Activated CD4-positive, CD25-positive, alpha-beta regulatory T cell (primary cell): ENCODE measurements around the gene SLC7A9.
"Not testable (repeated sequence)": the region's sequence is repeated elsewhere in the genome, so short reads cannot be mapped to it uniquely, and the experiment has no call there.

ENCODE experiments used
- DNase-seq, 4 experiments: peaks; one replicate each; lab custom pipeline; 2025; lab: John Stamatoyannopoulos, UW

The SLC7A9 gene

DNA sequence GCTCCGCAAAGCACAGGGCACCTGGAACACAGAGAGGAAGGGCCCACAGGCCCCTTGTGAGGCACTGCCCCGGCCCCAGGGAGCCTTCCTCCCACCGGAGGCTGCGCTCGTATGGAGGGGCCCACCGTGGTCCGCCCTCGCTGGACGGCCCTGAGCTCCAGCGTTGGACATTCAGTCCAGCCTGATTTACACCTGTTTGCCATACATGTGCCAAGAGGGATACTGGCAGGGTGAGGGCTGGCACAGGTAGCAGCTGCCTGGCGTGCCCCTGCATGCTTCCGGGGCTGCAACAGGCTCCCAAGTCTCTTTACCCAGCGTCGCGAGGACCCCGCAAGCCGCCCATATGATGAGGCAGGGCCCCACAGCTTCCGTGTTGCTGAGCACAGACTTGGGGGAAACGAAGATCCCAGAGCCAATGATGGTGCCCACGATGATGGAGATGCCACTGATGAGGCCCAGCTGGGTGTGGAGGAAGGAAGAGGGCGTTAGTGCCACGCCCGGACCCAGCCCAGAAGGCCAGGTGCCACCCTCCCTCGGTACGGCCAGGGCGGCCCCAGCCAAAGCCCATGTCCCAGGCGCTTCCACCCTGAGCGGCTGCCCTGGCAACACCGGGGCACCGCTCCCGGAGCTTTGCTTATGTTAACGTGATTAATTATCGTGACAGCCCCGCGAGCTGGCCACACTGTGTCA is 5.1 kb downstream of the SLC7A9 start:
- no peak for DNase-seq

- no peak for DNase-seq
These were observed 5.7 kb downstream of the SLC7A9 start for GRCh38 chr19:32863841-32864240.

DNA sequence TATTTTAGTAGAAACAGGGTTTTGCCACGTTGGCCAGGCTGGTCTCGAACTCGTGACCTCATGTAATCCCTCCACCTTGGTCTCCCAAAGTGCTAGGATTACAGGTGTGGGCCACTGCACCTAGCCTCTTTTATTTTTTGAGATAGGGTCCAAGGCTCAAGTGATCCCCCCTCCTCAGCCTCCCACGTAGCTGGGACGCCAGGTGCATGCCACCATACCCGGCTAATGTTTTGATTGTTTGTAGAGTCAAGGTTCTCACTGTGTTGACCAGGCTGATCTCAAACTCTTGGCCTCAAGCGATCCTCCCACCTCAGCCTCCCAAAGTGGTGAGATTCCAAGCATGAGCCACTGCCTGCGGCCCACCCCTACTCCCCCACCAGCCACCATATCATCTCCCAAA is 6.3 kb downstream of the SLC7A9 start:
- DNase-seq = no peak

- no peak for DNase-seq
These were observed 6.8 kb downstream of the SLC7A9 start for GRCh38 chr19:32862741-32863140.

GRCh38 chr19:32862173-32862572 is 7.4 kb downstream of the SLC7A9 start:
- DNase-seq = no peak

- DNase-seq = no peak
These were observed 8.0 kb downstream of the SLC7A9 start for GRCh38 chr19:32861596-32861995.

DNA sequence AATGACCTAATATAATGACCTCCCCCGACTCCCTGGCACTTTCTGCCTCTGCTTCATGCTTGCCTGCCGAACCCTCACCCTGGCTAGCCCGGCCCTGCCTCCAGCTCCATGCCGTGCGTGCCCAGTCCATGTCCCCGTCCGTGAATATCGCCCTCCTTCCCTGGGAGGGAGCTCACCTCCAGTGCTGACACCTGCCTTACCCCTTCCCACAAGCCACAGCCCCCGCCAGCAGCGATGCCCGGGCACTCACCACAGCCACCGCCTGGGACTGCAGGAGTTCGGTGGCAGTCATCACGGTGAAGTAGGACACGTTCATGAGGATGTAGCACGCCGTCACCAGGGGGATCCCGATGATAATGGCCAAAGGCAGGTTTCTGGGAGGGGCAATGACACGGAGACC is 10.0 kb downstream of the SLC7A9 start:
- no peak for DNase-seq

DNA sequence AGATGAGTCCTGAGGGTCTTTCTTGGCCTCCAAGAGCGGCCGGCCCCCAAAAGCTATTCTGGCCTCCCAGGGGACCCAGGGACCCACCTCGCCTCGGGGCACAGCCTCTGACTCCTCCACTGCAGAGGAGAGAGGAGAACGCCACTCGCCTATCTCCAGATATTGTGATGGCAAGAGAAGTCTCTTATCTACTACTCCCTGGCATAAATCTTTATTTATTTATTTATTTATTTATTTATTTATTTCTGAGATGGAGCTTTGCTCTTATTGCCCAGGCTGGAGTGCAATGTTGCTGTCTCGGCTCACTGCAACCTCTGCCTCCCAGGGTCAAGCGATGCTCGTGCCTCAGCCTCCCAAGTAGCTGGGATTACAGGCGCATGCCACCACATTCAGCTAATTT is 11.0 kb downstream of the SLC7A9 start:
- no peak for DNase-seq

GRCh38 chr19:32858155-32858554 is 11.4 kb downstream of the SLC7A9 start:
- DNase-seq = no peak

GRCh38 chr19:32857584-32857983 is 12.0 kb downstream of the SLC7A9 start:
- DNase-seq = no peak

DNA sequence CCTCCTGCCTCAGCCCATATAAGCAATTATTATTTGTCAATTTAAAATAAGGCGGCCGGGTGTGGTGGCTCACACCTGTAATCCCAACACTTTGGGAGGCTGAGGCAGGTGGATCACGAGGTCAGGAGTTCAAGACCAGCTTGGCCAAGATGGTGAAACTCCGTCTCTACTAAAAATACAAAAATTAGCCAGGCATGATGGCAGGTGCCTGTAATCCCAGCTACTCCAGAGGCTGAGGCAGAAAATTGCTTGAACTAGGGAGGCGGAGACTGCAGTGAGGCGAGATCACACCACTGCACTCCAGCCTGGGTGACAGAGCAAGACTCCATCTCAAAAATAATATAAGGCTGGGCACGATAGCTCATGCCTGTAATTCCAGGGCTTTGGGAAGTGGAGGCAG is 12.7 kb downstream of the SLC7A9 start:
- not testable (repeated sequence) for DNase-seq

DNA sequence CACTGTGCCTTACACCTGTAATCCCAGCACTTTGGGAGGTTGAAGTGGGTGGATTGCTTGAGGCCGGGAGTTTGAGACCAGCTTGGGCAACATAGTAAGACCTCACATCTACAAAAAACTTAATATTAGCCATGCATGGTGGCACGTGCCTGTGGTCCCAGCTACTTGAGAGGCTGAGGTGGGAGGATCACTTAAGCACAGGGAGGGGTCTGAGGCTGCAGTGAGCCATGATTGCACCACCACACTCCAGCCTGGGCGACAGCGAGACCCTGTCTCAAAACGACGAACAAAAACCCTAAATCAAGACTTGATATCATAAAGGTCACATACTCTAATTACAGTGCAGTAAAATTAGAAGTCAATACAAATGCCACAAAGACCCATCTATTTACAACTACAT is 17.4 kb downstream of the SLC7A9 start:
- DNase-seq = no peak

DNA sequence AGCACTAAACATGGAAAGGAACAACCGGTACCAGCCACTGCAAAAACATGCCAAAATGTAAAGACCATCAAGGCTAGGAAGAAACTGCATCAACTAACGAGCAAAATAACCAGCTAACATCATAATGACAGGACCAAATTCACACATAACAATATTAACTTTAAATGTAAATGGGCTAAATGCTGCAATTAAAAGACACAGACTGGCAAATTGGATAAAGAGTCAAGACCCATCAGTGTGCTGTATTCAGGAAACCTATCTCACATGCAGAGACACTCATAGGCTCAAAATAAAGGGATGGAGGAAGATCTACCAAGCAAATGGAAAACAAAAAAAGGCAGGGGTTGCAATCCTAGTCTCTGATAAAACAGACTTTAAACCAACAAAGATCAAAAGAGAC is 21.5 kb downstream of the SLC7A9 start:
- not testable (repeated sequence) for DNase-seq

- no peak for DNase-seq
These were observed 25.8 kb downstream of the SLC7A9 start for GRCh38 chr19:32843716-32844245.

DNA sequence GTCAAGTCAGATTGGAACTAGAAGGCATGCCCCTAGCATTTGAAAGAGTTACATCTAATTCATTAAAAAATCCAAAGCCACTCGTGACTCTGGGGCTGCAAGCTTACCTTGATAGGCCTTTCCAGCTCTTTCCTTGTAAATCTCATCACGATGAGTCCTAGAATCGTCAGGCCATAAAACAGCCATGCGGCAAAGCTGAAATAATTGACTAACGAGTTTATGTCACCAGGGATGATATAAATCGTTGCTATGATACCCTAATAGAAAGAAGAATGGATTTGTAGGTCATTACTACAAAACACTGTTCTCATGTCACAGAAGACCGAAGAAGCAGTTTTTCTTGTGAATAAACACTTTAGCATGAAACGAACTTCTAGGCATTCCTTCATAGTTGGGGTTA is 27.5 kb downstream of the SLC7A9 start:
- DNase-seq = no peak

- DNase-seq = no peak
These were observed 32.0 kb downstream of the SLC7A9 start for GRCh38 chr19:32837531-32837930.

DNA sequence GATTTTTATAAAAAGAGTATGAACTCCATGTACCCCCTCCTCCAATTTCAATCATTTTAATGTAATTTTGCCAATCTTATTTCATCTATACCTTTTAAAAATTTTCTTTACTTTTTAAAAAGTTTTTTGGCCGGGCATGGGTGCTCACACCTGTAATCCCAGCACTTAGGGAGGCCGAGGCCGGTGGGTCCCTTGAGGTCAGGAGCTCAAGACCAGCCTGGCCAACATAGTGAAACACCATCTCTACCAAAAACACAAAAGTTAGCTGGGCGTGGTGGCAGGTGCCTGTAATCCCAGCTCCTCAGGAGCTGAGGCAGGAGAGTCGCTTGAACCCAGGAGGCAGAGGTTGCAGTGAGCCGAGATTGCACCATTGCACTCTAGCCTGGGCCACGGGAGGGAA is 36.2 kb downstream of the SLC7A9 start:
- not testable (repeated sequence) for DNase-seq

DNA sequence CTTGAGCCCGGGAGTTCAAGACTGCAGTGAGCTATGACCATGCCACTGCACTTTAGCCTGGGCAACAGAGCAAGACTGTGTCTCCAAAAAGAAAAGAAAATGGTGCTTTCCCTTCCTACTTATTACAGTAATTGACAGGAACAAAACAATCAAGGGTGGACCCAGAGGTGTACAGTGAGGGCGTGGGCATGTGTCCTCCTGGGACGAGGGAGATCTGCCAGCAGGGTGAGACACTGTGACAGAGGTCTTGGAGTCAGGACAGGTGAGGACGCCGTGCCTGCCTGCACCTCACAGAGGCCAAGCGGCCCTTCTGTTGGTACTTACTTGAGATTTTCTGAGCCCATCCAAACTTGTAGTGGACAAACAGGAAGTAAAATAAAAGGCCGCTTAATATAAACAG is 36.7 kb downstream of the SLC7A9 start:
- not testable (repeated sequence) for DNase-seq

GRCh38 chr19:32832094-32832493 is 37.5 kb downstream of the SLC7A9 start:
- DNase-seq = not testable (repeated sequence)

- DNase-seq = no peak
These were observed 38.0 kb downstream of the SLC7A9 start for GRCh38 chr19:32831611-32832010.

- no peak for DNase-seq
These were observed 39.1 kb downstream of the SLC7A9 start for GRCh38 chr19:32830231-32831014.

DNA sequence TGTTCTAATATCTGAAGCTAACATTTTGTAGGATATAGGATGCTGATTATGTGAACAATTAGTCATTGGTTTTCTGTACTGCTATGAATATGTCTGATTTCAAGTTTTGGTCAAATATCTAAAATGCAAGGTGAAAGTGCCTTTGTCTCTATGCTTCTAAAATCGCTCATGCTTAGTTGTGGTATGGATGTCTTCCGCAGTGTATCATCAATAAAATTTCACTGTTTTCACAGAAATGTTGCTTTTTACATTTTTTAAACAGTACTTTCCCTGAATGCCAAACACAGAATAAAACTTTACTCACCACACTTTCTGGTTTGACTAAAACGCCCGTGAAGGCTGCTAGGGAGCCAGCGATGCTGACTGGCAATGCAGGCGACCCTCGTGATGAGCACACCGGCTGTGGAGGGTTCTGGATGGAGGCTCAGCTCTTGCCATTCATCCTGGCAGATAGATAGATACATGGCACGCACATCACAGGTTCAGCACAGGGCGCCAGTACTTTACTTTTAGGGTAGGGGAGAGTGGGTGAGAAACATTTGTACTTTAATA is 40.1 kb downstream of the SLC7A9 start:
- no peak for DNase-seq
